NCI-H1694 (cell line): ENCODE data around the gene DMBX1.

Experiments used
- DNase-seq: peaks from one replicate; lab custom pipeline; 2025; lab: John Stamatoyannopoulos, UW

The DMBX1 gene

DNA sequence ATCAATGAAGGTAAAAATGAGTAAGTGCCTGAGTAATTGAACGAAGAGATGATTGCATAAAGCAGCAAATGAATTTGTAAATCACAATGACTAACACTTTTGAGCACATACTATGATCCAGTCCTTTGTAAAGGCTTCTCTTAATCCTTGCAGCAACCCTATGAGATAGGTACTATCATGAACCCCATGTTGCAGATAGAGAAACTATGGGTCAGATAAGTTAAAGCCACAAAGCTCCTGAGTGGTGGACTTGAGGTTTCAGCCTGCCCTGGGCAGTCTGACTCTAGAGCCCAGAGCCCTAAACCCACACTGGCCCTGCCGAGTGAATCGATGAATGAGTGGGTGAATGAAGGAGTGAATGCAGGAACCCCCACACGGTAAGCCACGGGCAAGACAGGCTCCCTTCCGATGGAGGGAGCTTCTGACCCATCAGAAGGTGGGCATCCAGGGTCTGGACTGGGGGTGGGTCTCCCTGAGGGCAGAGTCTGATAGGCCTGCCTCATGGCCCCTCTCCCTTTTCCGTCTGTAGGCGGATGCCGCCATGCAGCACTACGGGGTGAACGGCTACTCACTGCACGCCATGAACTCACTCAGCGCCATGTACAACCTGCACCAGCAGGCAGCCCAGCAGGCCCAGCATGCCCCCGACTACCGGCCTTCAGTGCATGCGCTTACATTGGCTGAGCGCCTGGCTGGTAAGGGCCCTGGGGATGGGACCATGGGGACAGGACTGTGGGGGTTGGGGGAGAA lies 17.0 kb downstream of the DMBX1 start:
- no peak for DNase-seq

DNA sequence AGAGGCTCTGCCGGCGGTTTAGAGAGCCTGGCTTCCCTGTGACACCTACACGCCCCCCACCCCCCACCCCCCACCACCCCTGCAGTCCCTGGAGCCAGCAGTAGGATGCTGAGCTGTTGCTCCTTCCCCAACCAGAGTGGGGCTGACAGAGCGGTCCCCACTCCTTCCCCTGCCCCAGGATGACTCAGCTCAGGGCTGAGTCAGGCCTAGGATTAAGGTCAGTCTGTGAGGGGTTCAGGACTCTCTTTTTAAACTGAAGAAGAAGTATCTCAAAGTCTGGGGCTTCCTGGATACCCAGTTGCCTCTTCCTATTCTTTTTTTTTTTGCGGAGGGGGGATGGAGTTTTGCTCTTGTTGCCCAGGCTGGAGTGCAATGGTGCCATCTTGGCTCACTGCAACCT lies 19.1 kb downstream of the DMBX1 start:
- no peak for DNase-seq

DNA sequence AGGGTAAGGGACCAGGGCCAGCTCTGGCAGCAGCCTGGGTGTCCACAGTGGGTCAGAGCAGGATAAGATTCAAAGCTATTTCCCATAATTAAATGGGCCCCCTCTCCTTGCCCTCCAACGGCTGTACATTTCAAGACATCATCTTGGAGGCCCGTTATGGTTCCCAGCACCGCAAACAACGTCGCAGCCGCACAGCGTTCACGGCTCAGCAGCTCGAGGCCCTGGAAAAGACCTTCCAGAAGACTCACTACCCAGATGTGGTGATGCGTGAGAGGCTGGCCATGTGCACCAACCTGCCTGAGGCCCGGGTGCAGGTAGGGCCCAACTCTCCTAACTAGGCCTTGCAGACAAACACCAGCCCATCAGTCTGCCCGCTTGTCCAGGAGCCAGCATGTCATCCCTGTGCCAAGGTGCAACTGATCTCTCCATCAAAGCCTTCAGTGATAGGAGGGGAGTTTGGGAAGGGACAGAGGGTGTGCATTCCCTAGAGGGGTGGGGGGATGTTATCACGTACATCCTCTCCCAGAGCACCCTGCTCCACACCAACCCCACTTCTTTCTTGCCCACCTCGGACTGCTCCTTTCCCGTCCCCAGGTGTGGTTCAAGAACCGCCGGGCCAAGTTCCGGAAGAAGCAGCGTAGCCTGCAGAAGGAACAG lies 20.8 kb downstream of the DMBX1 start:
- no peak for DNase-seq

DNA sequence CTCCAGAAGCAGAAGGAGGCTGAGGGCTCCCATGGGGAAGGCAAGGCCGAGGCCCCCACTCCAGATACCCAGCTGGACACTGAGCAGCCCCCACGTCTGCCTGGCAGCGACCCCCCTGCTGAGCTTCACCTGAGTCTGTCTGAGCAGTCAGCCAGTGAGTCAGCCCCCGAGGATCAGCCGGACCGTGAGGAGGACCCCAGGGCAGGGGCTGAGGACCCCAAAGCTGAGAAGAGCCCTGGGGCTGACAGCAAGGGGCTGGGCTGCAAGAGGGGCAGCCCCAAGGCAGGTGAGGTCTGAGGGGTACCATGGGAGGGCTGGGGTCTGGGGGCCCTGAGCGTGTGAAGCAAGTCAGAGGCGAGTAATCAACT lies 21.3 kb downstream of the DMBX1 start:
- no peak for DNase-seq

DNA sequence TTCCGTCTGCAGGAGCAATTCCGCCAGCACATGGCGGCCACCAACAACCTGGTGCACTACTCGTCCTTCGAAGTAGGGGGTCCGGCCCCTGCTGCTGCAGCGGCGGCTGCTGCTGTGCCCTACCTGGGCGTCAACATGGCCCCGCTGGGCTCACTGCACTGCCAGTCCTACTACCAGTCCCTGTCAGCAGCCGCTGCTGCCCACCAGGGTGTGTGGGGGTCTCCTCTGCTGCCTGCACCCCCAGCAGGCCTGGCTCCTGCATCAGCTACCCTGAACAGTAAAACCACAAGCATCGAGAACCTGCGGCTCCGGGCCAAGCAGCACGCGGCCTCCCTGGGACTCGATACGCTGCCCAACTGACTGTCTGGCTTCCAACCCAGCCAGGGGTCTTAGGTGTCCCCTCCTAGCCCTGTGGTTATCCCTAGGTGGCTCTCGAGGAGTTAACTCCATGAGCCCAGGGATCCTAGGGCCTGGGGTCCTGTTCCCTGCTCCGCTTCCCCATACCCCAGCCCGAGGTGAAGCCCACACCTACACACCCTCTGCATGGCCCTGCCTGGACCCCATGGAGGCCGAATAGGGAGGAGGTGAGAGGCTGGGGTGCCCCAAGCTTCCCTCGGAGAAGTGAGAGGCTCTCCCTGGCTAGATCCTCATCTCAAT lies 22.6 kb downstream of the DMBX1 start:
- DNase-seq, result no peak

DNA sequence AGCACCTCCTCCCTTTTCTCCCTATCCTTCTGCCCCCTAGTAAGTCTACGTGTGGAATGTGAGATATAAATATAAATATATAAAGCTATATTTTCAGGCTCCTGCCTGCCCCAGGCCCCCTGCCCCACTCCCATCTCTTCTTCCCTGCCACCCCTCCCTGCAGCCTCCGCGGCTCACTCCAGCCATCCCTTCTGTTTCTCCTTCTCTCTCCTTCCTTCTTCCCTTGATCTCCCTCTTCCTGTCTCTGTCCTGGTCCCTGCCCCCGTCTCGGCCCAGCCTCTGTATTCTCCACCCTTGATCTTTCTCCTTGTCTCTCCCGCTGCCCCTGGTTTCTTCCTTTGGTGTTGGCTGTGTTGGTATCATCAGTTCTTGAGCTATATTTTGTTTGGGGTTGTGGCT lies 23.2 kb downstream of the DMBX1 start:
- DNase-seq, result no peak

DNA sequence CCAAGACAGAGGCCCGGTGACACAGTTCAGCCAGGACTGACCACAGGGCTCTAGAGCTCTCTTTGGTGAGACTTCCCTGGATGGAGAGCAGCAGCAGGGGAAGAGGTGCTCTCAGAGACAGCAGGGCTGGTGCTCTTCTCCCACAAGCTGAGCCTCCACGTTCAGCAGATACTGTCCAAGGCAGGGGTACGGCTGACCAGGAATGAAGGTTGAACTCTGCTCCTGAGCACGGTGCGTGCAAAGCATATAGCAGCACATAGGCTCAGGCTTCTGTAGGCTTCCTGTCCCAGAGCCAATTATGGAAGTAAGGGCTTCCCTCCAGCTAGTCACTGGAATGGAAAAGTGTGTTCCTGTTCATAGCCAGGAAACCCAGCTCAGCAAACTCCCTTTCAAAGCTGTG lies 23.9 kb downstream of the DMBX1 start:
- DNase-seq, result no peak

DNA sequence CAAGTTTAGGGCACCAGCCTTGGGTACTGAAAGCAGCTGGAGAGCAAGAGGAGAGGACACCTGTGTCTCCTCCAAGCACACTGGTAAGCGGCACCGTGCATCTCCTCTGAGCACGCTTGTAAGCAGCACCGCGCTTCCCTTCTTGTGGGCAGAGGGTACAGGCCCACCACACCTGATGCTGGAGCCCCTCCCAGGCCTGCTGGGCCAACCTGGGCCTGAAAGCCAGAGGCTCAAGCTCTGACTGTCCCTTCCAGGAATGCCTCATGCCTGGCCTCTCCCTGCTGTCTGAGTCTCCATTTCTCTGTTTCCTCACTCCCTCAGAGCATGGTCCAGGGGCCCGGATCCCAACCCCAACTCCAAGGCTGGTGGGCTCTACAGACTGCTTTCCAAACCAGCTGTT lies 25.9 kb downstream of the DMBX1 start:
- DNase-seq, result no peak

DNA sequence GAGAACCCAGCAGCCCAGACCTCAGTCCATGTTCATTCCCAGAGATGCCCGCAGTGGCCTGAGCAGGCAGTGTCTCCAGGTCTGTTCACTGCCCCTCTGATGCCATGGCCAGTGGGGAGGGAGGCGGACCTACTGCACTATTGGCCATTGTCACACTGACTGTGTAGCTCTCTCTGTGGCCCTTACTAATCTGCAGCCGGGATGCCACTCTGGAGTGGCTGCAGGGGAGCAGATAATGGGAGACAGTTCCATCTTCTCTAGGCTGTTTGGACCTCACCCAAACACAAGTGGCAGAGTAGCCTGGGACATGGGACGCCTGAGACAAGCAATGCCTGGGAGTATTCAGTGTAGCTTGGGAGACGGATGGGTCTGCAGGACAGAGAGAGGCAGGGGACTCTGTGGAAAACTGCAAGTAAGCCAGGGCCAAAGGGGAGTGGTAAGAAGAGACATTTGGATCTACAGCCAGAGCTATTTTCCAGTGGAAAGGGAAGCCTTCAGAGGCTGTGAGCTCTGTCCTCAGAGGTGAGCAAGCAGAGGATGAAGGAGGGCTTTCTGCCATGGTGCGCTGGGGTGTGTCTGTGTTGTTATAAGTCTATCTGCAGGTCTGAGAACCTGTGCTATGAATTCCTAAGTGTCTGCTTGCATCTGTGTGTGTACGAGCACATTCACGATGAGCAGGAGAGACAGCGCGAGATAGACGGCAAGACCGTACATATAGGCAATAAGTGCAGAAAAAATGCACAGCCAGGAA lies 26.7 kb downstream of the DMBX1 start:
- no peak for DNase-seq

DNA sequence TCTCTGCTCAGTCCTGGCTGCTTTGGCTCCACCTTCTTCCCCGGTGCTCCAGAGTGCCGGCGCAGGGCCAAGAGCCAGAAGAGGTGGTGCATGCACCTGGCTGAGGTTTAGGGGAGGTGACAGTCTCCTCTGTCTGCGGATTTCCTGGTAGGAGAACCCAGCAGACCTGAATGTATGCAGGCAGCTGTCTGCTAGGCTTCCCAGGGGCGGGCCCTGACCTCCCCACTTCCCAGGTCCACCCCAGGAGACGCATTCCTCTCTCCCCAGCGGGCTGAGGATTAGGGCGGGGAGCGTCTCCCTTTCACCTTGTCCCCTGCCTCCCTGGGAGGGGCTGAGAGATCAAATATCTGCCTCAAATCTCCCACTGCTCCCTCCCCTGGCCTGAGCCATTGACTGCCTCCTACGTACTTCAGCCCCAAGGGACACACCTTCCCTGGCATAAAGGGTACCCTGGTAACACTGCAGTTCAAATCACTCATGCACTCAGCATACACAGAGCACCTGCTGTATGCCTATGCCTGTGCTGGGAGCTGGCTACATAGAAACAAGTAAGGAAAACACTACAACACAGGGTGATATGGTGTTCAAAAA lies 27.5 kb downstream of the DMBX1 start:
- DNase-seq, result no peak

DNA sequence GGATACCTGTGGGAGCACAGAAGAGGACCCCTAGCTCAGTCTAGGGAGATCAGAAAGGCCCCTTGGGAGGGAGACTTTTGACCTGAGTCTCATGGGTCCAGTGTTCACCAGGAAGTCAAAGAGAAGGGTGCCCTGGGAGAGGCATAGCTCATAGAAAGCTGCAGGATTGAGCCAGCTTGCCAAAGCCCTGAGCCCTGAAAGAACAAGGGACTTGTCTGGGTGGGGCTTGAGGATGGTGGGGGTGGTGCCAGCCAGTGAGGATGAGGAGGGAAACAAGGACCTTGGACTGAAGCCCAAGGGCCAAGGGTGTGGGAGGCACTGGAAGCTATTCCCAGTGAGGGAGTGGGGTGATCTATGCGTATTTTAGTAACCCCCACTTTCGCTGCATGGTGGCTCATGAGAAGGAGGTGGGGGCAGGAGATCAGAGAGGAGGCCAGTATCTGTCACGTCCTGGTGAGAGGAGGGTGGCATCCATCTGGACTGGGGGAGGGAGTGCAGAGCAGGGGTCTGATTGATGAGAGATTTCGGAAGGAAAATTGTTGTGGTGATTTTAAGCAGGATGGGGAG lies 28.4 kb downstream of the DMBX1 start:
- no peak for DNase-seq

DNA sequence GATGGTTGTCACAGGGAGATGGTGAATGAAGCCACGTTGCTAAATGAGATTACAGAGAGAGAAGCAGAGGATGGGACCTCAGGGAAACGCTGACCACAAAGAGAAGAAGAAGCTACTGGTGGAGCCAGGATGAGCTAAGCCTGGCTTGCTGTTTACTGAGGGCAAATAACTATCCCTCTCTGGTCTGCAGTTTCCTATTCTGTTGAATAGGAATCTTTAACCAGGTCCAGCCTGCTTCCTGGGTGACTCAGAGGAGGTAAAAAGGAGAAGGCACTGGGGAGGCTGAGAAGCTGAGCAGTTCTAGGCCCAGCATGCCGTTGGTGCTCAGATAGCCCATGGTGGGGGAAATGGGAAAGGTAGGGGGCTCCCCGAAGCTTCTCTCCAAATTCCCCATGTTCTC lies 29.6 kb downstream of the DMBX1 start:
- no peak for DNase-seq

DNA sequence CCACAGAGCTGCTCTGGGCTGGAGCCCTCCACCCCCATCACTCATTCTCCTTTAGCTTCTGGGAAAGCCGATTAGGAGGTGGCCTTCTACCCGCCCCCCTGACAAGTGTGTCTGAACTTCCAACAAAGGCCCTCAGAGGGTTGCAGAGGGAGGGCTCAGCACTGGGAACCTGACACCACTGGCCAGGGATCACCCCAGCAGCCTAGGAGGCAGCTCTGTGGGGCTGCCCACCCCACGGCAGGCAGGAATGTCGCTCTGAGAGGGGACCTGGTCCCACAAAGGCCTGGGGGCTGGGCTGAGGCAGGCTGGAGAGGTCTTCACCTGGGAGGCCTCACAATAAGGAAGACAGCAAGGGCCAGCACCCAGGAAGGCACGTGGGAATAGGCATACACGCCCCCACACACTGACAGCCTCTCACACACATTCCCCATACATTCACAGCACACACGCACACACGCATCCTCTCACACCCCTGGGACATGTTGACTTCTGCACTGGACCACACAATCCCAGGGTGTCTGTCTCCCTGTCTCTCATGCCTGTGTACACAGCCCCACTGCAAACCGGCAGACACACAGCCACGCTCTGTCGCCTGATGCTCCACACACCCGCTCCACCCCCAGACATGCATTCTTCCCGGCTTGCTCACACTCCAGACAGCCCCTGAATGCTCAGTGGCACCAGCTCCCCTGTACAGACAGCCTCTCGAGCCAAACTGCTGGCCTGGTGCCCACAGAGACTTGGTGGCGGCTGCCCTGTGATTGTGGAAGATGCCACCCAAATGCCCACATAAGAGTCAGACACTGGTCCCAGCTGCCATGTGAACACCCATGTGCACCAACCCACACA lies 30.7 kb downstream of the DMBX1 start:
- DNase-seq, result no peak

DNA sequence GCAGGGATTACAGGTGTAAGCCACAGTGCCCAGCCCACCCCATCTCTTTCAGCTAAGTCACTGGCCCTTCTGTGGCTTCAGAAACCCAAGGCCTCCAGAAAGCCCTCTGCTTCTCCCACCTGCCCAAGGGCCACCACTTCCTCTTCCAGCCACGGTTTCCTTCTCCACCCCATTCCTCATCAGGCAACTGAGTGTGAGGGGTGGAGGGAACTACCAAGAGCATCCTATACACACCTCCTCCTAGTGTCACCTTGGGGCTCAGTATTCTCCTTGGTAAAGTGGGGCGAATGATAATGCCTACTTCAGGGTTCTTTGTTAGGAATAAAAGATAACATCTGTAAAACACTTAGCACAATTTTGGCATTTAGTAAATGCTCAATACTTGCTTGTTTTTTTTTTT lies 31.8 kb downstream of the DMBX1 start:
- no peak for DNase-seq

DNA sequence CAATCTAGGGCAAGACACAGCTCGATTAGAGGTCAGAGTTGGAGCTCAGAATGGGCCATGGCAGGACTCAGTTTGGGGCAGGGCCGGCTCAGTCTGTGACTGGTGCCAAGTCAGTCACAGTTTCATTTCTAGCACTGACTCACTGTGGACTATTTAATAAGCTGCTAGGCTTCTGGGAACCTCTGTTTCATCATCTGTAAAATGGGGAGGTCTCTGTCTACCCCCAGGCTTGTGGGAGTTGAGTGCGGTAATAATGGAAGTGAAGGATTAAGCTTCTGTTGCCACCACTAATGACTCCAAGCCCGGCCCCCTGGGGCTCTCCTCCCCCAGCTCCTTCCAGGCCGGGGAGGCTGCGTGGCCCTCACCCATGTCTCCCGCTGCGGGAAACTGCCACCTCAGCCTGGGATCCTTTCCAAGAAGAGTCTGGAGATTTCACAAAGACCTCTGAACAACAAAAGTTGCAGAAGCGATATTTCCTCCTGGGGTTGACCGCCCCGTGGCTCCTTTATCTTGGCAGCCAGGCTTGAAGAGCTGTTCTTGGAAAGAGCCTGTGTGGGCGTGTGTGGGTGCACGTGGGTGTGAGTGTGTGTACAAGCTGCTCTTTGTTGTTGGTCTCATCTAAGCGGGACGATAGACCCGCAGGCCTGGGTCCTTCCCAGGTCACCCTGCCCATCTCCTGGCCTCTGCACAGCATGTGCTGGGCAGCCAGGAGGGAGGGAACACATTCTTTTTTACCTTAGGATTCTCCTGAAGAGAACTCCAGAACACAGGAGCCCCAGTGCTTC lies 32.7 kb downstream of the DMBX1 start:
- no peak for DNase-seq

DNA sequence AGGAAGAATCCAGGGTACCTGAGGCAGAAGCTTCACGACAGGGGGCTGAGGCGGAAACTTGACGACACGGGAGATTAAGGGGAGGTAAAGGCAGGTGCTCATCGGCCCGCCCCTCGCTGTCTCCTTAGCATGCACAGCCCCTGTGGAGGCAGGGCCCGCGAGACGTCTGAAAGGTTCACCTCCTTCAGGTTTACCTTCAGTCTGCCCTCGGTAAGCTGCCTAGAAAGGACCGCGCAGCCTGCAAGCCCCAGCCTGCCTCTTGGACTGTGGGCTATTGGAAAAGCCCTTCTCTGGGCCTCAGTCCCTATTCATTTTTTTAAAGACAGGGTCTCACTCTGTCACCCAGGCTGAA lies 33.3 kb downstream of the DMBX1 start:
- DNase-seq, result no peak

DNA sequence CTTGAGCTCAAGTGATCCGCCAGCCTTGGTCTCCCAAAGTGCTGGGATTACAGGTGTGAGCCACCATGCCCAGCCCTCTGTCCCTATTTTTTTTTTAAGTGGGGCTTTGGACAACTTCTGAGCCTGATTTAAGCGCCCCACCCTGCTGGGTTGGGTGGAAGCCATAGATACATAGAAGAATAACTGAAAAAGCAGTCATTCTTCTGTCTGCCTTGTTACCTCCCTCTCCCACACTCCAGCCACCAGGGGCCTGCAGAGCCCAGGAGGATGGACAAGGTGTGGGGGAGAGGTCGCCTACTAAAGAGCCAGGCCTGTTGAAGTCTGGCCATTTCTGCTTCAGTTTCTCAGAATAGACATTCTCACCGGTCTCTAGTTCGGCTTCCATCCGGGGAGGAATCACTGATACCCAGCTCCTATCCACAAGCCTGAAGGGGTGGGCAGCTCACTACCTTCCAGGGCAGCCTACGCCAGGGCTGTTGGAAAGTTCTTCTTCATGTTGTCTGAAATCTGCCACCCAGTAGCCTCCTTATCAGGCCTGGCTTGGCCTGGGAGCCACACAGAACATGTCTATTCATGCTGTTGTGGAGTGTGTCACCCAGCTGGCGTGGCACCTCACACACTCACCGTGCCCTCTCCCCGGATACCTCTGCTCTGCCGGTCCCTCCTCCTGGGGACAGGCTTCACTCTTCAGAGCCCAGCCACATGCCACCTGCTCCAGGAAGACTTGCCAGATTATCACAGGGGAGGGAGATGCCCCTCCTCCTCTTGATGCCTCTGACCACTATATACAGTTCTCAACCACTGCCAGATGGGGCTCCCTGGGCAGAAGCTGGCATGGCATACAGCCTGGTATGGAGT lies 34.1 kb downstream of the DMBX1 start:
- peak; percentile 36 for DNase-seq

DNA sequence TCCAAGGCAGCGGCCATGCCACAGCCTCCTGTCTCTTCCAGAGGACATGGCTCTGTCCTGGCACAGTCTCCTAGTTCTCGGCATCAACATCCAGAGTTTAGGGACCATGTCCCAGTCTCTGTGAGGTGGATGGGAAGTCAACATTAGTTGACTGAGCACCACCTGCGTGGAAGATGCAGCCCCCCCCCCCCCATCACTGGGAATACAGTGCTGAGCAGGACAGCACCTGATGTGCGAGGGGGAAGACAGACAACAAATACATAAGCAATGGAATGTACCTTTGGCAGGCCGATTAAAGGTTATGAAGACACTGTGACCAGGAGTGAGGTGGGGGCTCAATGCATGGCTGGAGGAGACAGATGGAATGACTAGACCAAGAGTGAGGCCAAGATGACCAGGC lies 35.2 kb downstream of the DMBX1 start:
- DNase-seq, result no peak

DNA sequence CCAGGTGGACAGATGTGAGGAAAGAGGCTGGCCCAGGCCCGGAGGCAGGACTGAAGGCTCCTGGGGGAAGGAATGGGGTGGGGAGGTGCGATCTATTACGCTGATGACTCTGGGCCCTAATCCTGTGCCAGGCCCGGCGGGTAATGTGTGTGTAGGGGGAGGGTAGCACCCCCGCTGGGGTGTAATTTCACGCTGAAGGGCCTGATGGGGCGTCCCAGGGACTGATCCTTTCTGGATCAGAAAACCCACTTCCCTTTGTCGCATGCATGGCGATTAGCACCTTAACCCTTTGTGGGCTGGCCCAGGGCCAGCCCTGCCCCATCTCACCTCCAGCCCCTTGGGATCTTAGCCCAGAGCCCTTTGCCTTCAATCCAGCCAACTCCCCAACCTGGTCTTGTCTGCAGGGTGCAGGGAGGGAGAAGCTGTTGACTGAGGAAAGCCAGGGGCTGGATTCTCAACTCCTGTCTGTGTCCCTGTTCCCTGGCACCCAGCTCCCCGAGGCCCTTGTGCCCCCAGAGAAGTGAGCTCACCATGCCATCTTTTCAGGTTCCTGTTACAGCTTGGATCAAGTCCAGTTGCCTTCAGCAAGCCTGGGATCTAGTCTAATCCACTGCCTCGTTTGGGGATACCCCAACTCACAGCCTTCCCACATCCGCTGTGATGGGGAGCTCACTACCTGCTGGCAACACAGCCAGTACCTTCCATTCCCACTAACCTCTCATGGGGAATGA lies 35.8 kb downstream of the DMBX1 start:
- no peak for DNase-seq
